ENCODE data around the gene FCRL4.
"Not testable (repeated sequence)": the region's sequence is repeated elsewhere in the genome, so short reads cannot be mapped to it uniquely, and the experiment has no call there.

Gene FCRL4

GRCh38 chr1:157551694-157552693 is 45.9 kb downstream of the FCRL4 start, which contains the start of gene FCRL5:
TSS of gene FCRL5 (minus strand) at chr1:157552515. CDS start at chr1:157552362, 153 bp downstream.
- ATAC-seq = no peak

GRCh38 chr1:157548081-157548480 is 49.8 kb downstream of the FCRL4 start:
- ATAC-seq = not testable (repeated sequence)

GRCh38 chr1:157542676-157543075 is 55.2 kb downstream of the FCRL4 start:
- no peak for ATAC-seq

GRCh38 chr1:157540852-157541251 is 57.0 kb downstream of the FCRL4 start:
- ATAC-seq = no peak

- no peak for ATAC-seq
Observed at GRCh38 chr1:157540160-157540748, 57.6 kb downstream of the FCRL4 start.

- ATAC-seq = no peak
Observed at GRCh38 chr1:157539568-157539967, 58.3 kb downstream of the FCRL4 start.

GRCh38 chr1:157532569-157532968 is 65.3 kb downstream of the FCRL4 start:
- ATAC-seq = peak in 1 of 2 donors; percentile 41

GRCh38 chr1:157523774-157524493 is 74.0 kb downstream of the FCRL4 start:
- peak in 1 of 2 donors; percentile 13 for ATAC-seq
